Measurements from ENCODE around the gene C1orf198.

DNA sequence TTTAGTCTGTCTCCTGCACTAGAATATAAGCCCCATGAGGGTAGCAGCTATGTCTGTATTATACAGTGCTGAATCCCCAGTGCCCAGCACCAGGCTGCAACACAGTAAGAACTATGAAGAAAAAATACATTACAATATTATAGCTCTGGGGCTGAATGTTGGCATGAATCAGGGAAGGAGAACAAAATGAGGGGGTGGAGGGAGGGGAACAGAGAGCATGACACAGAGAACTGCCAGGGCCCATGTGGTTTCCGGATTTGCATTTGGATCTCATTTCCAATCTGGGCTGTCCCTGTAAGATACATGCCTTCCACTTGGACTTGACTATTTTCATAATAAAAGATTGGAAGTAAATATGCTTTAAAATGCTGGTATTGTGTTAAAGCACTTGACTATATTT, 35.8 kb downstream of the C1orf198 start:
- TF ChIP-seq, protein P1, sequence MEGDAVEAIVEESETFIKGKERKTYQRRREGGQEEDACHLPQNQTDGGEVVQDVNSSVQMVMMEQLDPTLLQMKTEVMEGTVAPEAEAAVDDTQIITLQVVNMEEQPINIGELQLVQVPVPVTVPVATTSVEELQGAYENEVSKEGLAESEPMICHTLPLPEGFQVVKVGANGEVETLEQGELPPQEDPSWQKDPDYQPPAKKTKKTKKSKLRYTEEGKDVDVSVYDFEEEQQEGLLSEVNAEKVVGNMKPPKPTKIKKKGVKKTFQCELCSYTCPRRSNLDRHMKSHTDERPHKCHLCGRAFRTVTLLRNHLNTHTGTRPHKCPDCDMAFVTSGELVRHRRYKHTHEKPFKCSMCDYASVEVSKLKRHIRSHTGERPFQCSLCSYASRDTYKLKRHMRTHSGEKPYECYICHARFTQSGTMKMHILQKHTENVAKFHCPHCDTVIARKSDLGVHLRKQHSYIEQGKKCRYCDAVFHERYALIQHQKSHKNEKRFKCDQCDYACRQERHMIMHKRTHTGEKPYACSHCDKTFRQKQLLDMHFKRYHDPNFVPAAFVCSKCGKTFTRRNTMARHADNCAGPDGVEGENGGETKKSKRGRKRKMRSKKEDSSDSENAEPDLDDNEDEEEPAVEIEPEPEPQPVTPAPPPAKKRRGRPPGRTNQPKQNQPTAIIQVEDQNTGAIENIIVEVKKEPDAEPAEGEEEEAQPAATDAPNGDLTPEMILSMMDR (IDR thresholded peaks at IDR 0.05) = no peak
- no peak for TF ChIP-seq POLR2AphosphoS5 (IDR thresholded peaks at IDR 0.05)

Measured in breast epithelium (tissue), 3 donors.